ENCODE measurements around the gene ANO7. TPM values are rescaled to one million over a fixed set of nuclear protein-coding genes. Genes with fewer than 3 reads are reported as not detected.
A peak's percentile ranks its signal among the peaks of the same experiment; 100 is the strongest.

The ANO7 gene
- total RNA-seq, 1 donor from 2014 or later, result 0.81 TPM

DNA sequence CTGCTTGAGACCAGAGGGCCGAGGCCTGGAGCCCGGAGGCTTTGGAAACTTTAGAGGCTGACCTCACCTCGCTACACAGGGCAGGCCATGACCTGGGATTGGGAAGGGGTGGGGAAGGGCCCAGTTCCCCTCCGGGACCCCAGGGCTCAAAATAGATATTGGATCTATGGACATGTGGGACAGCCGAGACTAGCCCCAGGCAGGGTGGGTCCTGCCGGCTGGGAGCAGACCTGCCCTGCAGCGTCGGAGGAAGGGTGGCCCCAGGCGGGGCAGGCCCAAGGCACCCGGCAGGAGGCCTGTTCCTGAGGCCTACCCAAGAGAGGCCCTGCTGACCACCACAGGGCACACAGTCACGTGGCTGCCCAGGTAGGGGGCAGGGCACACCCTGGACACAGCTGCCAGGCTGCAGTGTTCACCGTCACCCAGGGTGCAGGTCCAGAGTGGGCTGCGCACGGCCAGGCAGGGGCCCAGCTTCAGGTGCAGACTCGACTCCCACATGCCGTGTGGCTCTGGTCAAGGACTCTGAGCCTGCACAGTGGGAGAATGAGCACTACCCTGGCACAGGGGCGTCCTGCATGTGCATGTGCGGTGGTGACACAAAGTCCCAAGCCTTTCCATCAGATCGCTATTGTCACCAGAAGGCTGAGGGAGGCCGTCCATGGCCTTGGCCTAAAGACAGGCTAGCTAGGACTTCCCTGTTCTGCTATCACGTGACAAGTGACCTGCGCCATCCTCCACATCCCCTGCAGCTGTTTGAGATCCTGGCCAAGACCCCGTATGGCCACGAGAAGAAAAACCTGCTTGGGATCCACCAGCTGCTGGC is 13.2 kb downstream of the ANO7 start:
- DNase-seq (ENCODE audit: missing footprints), result peak; percentile 64
- no peak for ATAC-seq
- intact Hi-C loops (cut with DNase I), result no loop called here

DNA sequence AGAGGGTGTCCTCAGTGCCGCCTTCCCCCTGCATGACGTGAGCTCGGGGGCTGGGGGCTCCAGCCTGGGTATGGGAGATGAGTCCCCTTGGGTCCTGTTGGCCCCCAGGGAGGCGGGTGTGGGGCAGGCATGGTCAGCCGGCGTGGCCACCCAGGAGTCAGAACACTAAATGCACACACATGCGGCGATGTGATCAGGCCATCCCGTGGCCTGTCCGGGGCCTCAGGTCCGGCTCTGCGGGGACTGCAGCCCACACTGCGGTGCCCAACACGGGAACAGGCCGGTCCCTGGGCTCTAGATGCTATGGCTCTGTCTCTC is 13.8 kb downstream of the ANO7 start:
- intact Hi-C loops (cut with DNase I), result no loop called here
- ATAC-seq (no peak), DNase-seq (ENCODE audit: missing footprints) (peak; percentile 53)

- DNase-seq (ENCODE audit: missing footprints), result peak; percentile 8
- ATAC-seq, result no peak
- intact Hi-C loops (cut with DNase I), result no loop called here
These were observed 14.2 kb downstream of the ANO7 start for GRCh38 chr2:241202681-241203080.

GRCh38 chr2:241203218-241204009 is 14.9 kb downstream of the ANO7 start:
- intact Hi-C loops (cut with DNase I), result no loop called here
- DNase-seq (ENCODE audit: missing footprints) (peak; percentile 57), ATAC-seq (no peak)

- ATAC-seq (no peak), DNase-seq (ENCODE audit: missing footprints) (peak; percentile 62)
- intact Hi-C loops (cut with DNase I), result no loop called here
These were observed 15.5 kb downstream of the ANO7 start for GRCh38 chr2:241204010-241204384.

DNA sequence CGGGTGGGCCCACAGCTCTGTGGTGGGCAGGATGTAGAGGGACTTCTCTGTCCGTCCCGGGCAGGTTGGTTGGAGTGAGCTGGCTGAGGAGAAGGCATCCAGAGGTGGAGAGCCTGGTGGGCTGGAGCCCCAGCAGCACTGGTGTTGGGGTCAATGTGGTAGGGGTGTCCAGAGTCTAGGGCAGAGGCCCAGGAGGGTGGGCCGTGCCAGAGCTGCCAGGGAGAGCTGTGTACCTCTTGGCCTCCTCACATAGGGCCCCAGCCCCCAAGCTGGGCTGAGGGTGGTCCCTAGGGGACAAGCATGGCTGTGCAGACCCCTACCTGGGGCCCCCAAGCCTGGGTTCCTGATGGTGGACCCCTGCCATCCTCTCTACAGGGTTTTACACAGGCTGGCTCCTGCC is 16.0 kb downstream of the ANO7 start:
- peak; percentile 23 for DNase-seq (ENCODE audit: missing footprints)
- ATAC-seq, result no peak
- intact Hi-C loops (cut with DNase I), result no loop called here

DNA sequence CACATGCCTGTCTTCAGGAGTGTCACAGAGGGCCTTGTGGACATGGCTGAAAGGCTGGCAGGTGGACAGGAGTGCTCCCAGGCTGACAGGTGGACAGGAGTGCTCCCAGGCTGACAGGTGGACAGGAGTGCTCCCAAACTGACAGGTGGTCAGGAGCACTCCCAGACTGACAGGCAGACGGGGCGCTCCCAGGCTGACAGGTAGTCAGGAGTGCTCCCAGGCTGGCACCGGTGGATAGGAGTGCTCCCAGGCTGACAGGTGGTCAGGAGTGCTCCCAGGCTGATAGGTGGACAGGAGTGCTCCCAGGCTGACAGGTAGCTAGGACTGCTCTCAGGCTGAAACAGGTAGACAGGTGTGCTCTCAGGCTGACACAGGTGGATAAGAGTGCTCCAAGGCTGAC is 16.6 kb downstream of the ANO7 start:
- intact Hi-C loops (cut with DNase I), result no loop called here
- peak; percentile 43 for DNase-seq (ENCODE audit: missing footprints)
- no peak for ATAC-seq

- intact Hi-C loops (cut with DNase I), result no loop called here
- DNase-seq (ENCODE audit: missing footprints) (peak; percentile 17), ATAC-seq (no peak)
These were observed 18.7 kb downstream of the ANO7 start for GRCh38 chr2:241207151-241207550.

- DNase-seq (ENCODE audit: missing footprints) (peak; percentile 53), ATAC-seq (no peak)
- intact Hi-C loops (cut with DNase I), result no loop called here
These were observed 19.2 kb downstream of the ANO7 start for GRCh38 chr2:241207641-241208040.

DNA sequence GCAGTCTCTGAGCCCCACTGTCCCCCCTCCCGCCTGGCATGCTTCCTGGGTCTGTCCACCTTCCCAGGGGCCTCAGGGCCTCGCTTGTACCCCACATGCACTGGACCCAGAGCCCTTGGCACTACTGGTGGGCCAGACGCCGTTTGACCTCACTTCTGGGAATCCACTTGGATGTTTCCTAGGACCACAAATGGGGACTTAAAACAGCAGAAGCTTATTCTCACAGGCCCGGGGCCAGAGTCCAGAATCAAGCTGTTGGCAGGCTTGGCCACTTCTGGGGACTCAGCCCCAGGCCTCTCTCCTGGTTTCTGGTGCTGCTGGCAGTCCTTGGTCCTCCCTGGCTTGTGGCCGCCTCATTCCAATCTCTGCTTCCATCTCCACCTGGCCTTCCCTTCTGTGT is 19.6 kb downstream of the ANO7 start:
- DNase-seq (ENCODE audit: missing footprints) (peak; percentile 63), ATAC-seq (no peak)
- intact Hi-C loops (cut with DNase I), result no loop called here

DNA sequence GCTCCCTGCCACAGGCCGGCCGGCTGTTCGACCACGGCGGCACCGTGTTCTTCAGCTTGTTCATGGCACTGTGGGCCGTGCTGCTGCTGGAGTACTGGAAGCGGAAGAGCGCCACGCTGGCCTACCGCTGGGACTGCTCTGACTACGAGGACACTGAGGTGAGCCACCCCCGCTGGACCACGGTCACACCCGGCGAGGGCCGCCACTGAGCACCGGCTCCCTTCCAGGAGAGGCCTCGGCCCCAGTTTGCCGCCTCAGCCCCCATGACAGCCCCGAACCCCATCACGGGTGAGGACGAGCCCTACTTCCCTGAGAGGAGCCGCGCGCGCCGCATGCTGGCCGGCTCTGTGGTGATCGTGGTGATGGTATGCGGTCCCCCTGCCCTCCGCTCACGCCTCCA is 20.8 kb downstream of the ANO7 start:
- DNase-seq (ENCODE audit: missing footprints), result peak; percentile 34
- intact Hi-C loops (cut with DNase I), result no loop called here
- ATAC-seq, result peak; percentile 26

DNA sequence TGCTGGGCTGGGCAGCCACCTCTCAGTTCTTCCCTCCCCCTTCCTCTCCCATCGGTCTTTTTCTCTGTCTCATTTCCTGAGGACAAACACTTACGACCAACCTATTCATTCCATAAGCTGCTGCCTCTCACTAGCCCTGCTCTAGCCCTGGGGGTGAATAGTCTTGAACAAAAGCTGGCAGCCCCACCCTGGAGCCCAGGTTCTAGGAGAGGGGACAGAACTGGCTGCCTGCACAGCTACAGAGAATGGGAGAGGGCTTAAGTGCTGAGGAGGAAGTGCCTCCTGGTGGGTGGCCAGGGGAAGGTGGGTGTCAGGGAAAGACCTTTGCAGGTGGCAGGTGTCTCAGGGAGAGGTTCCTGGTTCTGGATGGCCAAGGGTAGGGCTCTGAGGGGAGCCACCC is 22.8 kb downstream of the ANO7 start:
- intact Hi-C loops (cut with DNase I), result no loop called here
- DNase-seq (ENCODE audit: missing footprints) (peak; percentile 8), ATAC-seq (no peak)

DNA sequence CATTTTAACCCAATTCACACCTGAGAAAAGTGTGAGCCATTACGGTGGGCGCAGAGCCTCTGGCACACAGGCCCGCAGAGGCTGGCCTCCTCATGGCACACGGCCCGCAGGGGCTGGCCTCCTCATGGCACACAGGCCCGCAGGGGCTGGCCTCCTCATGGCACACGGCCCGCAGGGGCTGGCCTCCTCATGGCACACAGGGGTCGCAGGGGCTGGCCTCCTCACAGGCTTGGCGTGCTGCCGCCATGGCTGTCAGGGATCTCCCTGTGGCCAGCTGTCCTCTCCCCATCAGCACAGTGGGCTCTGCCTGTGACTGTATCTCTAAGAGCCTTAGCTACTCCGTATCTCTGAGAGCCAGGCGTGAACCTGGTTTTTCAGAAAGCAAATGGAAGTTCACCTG is 24.6 kb downstream of the ANO7 start:
- DNase-seq (ENCODE audit: missing footprints) (peak; percentile 50), ATAC-seq (no peak)
- intact Hi-C loops (cut with DNase I), result no loop called here

- intact Hi-C loops (cut with DNase I), result no loop called here
- ATAC-seq, result no peak
- DNase-seq (ENCODE audit: missing footprints), result peak; percentile 16
These were observed 25.1 kb downstream of the ANO7 start for GRCh38 chr2:241213567-241213966.

- peak; percentile 25 for DNase-seq (ENCODE audit: missing footprints)
- ATAC-seq, result no peak
- intact Hi-C loops (cut with DNase I), result no loop called here
These were observed 25.7 kb downstream of the ANO7 start for GRCh38 chr2:241214209-241214608.

GRCh38 chr2:241214766-241215165 is 26.3 kb downstream of the ANO7 start:
- ATAC-seq (no peak), DNase-seq (ENCODE audit: missing footprints) (peak; percentile 13)
- intact Hi-C loops (cut with DNase I), result loop anchor here (5.0 kb wide), 2 partner anchors 62 to 112 kb away; partner anchors contain the start of genes MTERF4 and PPP1R7

- intact Hi-C loops (cut with DNase I), result loop anchor here (5.0 kb wide), 2 partner anchors 63 to 113 kb away; partner anchors contain the start of genes MTERF4 and PPP1R7
- ATAC-seq (no peak), DNase-seq (ENCODE audit: missing footprints) (peak; percentile 22)
These were observed 26.9 kb downstream of the ANO7 start for GRCh38 chr2:241215421-241215820.

DNA sequence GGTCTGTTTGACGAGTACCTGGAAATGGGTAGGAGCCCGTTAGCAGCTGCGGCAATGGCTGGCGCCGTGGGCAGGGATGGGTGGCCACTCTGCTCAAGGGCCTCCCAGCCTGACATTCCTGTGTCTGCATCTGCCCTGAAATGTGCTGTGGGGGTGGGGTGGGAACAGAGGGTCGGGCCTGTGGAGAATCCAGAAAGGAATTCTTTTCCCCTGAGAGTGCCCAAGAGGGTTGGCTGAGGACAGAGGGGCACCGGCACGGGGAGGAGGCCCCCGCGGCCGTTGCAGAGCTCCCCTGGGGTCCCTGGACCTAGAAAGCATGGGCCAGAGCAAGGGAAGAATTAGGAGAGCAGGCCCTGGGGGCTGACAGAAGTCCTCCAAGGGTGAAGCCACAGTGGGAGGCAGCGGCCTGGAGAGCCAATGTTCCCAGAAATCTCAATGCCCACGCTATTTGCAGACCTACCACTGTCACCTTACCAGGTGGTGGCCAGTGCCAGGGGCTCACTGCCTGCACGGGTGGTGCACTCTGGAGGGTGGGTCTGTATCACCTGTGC is 27.8 kb downstream of the ANO7 start:
- no peak for ATAC-seq
- peak; percentile 53 for DNase-seq (ENCODE audit: missing footprints)
- intact Hi-C loops (cut with DNase I), result loop anchor here (5.0 kb wide), 2 partner anchors 64 to 114 kb away; partner anchors contain the start of genes MTERF4 and PPP1R7

- ATAC-seq, result peak; percentile 85
- intact Hi-C loops (cut with DNase I), result loop anchor here (5.0 kb wide), 2 partner anchors 65 to 115 kb away; partner anchors contain the start of genes MTERF4 and PPP1R7
- peak; percentile 88 for DNase-seq (ENCODE audit: missing footprints)
These were observed 29.0 kb downstream of the ANO7 start for GRCh38 chr2:241217320-241218031.

Data from Right ventricle myocardium inferior (tissue), 1 donor.